AG09309 (cell line): ENCODE data around the gene B4GALT5.
"Not testable (repeated sequence)": the region's sequence is repeated elsewhere in the genome, so short reads cannot be mapped to it uniquely, and the experiment has no call there.

Experiments
- DNase-seq: peaks from one replicate; pipeline ENCODE4 v3.0.0-alpha.2; 2010; ENCODE audit warnings: low read depth
- H3K4me3 ChIP-seq: 2 replicates; pipeline ENCODE4 v1.5.1; 2011; ENCODE audit warnings: mild to moderate bottlenecking, low read depth, low read length, moderate library complexity; ENCODE audit not compliant: control insufficient read depth
- TF ChIP-seq, protein P1 (sequence below): IDR thresholded peaks from 2 replicates; pipeline ENCODE4 v1.5.1; 2011; ENCODE audit warnings: mild to moderate bottlenecking, low read depth, low read length, inconsistent platforms; ENCODE audit not compliant: insufficient read depth, control insufficient read depth; ENCODE audit errors: missing control alignments

B4GALT5 gene

DNA sequence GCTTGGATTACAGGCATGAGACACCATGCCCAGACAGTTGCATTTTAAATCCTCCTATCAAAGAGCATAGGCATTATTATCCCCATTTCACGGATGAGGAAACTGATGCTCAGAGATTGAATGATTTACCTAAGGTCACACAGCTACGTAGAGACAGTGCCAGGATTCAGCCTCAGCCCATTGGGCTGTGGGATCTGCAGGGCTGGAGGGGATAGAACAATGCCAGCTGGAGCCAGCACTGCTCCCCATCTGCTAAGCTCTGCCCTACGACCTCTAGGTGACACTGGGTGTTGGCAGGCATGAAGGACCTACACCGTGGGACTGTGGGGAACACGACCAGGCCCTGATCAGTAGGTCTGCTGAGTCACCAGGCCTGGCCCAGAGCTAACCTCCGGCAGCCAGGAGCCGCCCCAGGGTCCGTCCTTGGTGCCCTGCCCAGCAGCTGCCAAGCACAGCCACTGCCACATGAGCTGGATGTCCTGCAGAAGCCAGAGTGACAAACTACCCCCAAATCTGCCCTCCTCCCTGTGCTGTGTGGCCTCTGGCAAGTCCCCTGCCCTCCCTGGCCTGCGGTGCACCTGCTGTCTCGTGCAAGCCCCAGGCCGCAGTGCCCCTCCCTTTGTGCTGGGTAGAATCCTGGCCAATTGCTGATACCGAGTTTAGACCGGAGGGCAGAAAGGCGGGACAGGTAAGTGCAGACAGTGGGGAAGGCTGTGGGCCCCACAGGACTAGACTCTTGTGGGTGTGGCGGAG is 98.1 kb downstream of the B4GALT5 start:
- TF ChIP-seq, protein P1, sequence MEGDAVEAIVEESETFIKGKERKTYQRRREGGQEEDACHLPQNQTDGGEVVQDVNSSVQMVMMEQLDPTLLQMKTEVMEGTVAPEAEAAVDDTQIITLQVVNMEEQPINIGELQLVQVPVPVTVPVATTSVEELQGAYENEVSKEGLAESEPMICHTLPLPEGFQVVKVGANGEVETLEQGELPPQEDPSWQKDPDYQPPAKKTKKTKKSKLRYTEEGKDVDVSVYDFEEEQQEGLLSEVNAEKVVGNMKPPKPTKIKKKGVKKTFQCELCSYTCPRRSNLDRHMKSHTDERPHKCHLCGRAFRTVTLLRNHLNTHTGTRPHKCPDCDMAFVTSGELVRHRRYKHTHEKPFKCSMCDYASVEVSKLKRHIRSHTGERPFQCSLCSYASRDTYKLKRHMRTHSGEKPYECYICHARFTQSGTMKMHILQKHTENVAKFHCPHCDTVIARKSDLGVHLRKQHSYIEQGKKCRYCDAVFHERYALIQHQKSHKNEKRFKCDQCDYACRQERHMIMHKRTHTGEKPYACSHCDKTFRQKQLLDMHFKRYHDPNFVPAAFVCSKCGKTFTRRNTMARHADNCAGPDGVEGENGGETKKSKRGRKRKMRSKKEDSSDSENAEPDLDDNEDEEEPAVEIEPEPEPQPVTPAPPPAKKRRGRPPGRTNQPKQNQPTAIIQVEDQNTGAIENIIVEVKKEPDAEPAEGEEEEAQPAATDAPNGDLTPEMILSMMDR, result no peak
- DNase-seq, result no peak
- no peak overlapping the region for H3K4me3 ChIP-seq

DNA sequence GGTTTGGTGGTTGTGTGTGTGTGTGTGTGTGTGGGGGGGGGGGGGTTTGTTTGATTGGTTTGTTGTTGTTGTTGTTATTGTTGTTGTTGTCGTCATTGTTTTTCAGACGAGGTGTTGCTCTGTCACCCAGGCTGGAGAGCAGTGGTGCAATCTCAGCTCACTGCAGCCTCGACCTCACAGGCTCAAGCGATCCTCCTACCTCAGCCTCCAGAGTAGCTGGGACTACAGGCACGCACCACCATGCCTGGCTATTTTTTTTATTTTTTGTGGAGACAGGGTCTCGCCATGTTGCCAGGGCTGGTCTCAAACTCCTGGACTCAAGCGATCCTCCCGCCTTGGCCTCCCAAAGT is 98.7 kb downstream of the B4GALT5 start:
- not testable (repeated sequence) for DNase-seq, H3K4me3 ChIP-seq

DNA sequence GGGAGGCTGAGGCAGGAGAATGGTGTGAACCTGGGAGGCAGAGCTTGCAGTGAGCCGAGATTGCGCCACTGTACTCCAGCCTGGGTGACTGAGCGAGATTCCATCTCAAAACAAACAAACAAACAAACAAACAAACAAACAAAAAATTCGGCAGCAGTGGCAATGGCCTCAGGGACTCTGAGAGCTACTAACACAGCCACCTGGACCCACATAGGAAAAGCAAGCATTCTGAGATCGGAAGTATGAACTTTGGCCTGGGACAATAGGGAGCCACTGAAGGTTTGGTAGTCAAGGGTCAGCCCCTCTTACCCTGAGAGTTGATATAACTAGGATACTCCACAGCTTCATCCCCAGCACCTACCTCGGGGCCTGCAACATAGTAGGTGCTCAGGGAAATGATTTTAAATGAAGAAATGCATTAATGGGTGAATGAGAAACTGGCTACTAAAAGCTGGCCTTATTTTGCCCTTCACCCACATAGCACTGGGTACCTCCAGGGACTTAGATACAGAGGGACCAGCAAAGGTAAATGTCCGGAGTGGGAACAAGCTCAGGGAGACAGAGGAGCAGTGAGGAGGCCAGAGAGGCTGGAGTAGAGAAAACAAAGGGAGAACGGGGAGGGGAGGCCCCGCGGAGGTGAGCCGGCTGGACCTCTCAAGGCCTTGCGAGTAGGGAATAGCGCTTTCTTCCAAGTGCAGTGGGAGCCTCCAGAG is 99.2 kb downstream of the B4GALT5 start:
- no peak for DNase-seq
- TF ChIP-seq, protein P1, result no peak
- H3K4me3 ChIP-seq, result no peak overlapping the region

DNA sequence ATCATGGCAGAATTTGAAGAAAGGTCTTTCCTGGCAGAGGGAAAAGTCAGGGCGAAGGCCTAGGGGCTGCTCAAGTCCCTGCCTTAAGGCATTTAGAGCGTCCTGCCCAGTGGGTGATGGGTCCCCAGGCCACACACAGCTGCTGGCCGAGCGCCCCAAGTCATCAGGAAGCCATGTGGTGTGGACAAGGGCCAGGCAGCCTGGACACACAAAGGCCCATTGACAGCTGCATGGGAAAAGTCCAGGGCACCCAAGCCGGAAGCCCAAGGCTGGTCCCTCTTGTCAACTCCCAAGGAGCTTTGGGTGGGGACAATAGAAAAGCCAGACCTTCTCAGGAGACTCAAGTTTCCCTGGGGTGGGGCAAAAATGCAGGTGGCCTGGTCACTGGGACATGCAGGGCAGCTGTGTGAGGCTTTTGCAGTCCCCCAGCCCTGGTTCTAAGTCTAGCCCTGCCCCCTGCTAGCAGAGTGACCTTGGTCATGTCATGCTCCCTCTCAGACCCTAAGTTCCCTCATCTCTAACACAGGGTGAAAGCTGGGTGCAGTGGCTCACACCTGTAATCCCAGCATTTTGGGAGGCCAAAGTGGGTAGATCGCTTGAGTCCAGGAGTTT is 101.4 kb downstream of the B4GALT5 start:
- DNase-seq, result no peak
- TF ChIP-seq, protein P1, result no peak
- no peak overlapping the region for H3K4me3 ChIP-seq

- not testable (repeated sequence) for H3K4me3 ChIP-seq
These were observed 102.0 kb downstream of the B4GALT5 start for GRCh38 chr20:49611539-49612126.

GRCh38 chr20:49610691-49611538 is 102.8 kb downstream of the B4GALT5 start:
- no peak for DNase-seq
- TF ChIP-seq, protein P1, result peak; percentile 97
- peak overlapping the region; percentile 14 for H3K4me3 ChIP-seq

More at GRCh38 chr20:49611539-49612126, 102.0 kb downstream of the B4GALT5 start:
- DNase-seq, result not testable (repeated sequence)

GRCh38 chr20:49608752-49609670 is 104.7 kb downstream of the B4GALT5 start:
- DNase-seq, result no peak
- TF ChIP-seq, protein P1, result peak; percentile 98
- H3K4me3 ChIP-seq, result no peak overlapping the region
